B cell (primary cell): Measurements from ENCODE around the gene NHS.

Experiments used
- CTCF ChIP-seq: fragments of 200-600 bp; IDR thresholded peaks from one replicate; pipeline ENCODE4 v1.8.0; 2022; ENCODE audit warnings: antibody characterized with exemption, mild to moderate bottlenecking
- EZH2 ChIP-seq: IDR thresholded peaks from 2 replicates; pipeline ENCODE4 v1.6.1; 2012; ENCODE audit warnings: borderline replicate concordance, low read depth, mild to moderate bottlenecking, moderate library complexity, low read length; ENCODE audit not compliant: insufficient read depth, poor library complexity, severe bottlenecking

GRCh38 chrX:17567187-17567586, 192.2 kb downstream of the NHS start:
- TF ChIP-seq CTCF (no peak), EZH2 (no peak)
